Smooth muscle cell (in vitro differentiated cells): ENCODE data around the gene GRID2. TPM values are rescaled to one million over a fixed set of nuclear protein-coding genes. Genes with fewer than 3 reads are reported as not detected.
A peak's percentile ranks its signal among the peaks of the same experiment; 100 is the strongest.

ENCODE experiments used
- DNase-seq: peaks from one replicate; lab custom pipeline; 2025; ENCODE audit not compliant: unreplicated experiment; lab: John Stamatoyannopoulos, UW
- H2AFZ ChIP-seq: fragments of 200-600 bp; sonication (generic); 2 replicates; pipeline ENCODE4 v1.6.0; 2016; ENCODE audit warnings: antibody characterized with exemption, low read depth, mild to moderate bottlenecking
- H3F3A ChIP-seq: fragments of 200-600 bp; sonication (generic); 2 replicates; pipeline ENCODE4 v1.6.0; 2017; ENCODE audit warnings: antibody characterized with exemption, low read depth
- H3K27ac ChIP-seq: fragments of 200-600 bp; sonication (generic); 2 replicates; pipeline ENCODE4 v1.5.1; 2016; ENCODE audit warnings: low read depth, mild to moderate bottlenecking
- H3K27me3 ChIP-seq: fragments of 200-600 bp; sonication (generic); 2 replicates; pipeline ENCODE4 v1.6.1; 2016; ENCODE audit warnings: low read depth, mild to moderate bottlenecking
- H3K36me3 ChIP-seq: fragments of 200-600 bp; sonication (generic); 2 replicates; pipeline ENCODE4 v1.5.1; 2016; ENCODE audit warnings: low read depth
- H3K4me1 ChIP-seq: fragments of 200-600 bp; sonication (generic); 2 replicates; pipeline ENCODE4 v1.5.1; 2016; ENCODE audit warnings: low read depth
- H3K4me2 ChIP-seq: fragments of 200-600 bp; sonication (generic); 2 replicates; pipeline ENCODE4 v1.6.0; 2016; ENCODE audit warnings: mild to moderate bottlenecking
- H3K4me3 ChIP-seq: fragments of 200-600 bp; sonication (generic); 2 replicates; pipeline ENCODE4 v1.5.1; 2016; ENCODE audit warnings: mild to moderate bottlenecking
- H3K79me2 ChIP-seq: fragments of 200-600 bp; sonication (generic); 2 replicates; pipeline ENCODE4 v1.6.0; 2016; ENCODE audit warnings: low read depth, mild to moderate bottlenecking
- H3K9ac ChIP-seq: fragments of 200-600 bp; sonication (generic); 2 replicates; pipeline ENCODE4 v1.6.0; 2016; ENCODE audit warnings: low read depth
- H3K9me3 ChIP-seq: fragments of 200-600 bp; sonication (generic); replicated peaks from 2 replicates; pipeline ENCODE4 v1.5.1; 2016; ENCODE audit warnings: low read depth
- H4K20me1 ChIP-seq: fragments of 200-600 bp; sonication (generic); 2 replicates; pipeline ENCODE4 v1.6.0; 2016; ENCODE audit warnings: low read depth
- WGBS: methylation state at CpG from one replicate; pipeline ENCODE4 v1.1.7; 2016; ENCODE audit warnings: low lambda C conversion rate; 5-methylcytosine and 5-hydroxymethylcytosine counted together
- polyA plus RNA-seq: library from polyadenylated mRNA; unstranded; fragments of >200 nt; fragmentation: Nextera tagmentation; extraction: Ambion mirVana; gene quantifications from 2 replicates; pipeline ENCODE4 v1.2.1, GENCODE V29; 2016
- total RNA-seq: library from RNA; depleted of rRNA; stranded (reverse); fragments of >200 nt; gene quantifications from 2 replicates; pipeline ENCODE4 v1.2.3, GENCODE V29; 2014
- TF ChIP-seq, protein P1 (sequence below): fragments of 200-600 bp; sonication (generic); IDR thresholded peaks from 2 replicates; pipeline ENCODE4 v1.5.1; 2017; ENCODE audit warnings: borderline replicate concordance, mild to moderate bottlenecking, antibody characterized with exemption; ENCODE audit not compliant: insufficient read depth, poor library complexity, severe bottlenecking

GRID2 gene
- total and polyA plus RNA-seq, 2 experiments from 2014 or later = 1.2 TPM; not detected in 1

DNA sequence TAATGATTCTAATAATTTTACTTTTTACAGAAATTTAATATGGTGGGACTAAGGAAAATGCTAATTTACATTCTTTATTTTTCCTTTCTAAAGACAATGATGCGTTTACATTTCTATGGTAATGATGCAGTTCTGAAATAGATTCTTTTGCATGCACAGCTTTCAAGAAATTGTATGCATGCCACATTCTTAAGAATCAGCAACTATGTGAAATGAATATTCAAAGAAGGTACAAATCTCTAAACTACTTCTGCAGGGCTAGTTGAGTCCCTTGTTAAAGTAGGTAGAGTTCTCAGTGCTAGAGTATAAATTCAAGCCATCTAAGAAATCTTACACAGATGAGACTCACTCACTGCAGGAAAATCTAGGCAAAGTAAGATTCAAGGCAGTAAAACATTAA lies 24.5 kb upstream of the GRID2 start:
- Histone ChIP-seq H3K9me3 (no peaks in the 10 kb centered on the region), H3K9ac (no peak overlapping the region), H3K4me2 (no peak overlapping the region), H2AFZ (no peak overlapping the region), H4K20me1 (no peaks in the 10 kb centered on the region), H3K4me3 (no peak overlapping the region), H3K27me3 (peaks cover 43% of the 10 kb centered on the region), H3F3A (no peaks in the 10 kb centered on the region), H3K79me2 (no peaks in the 10 kb centered on the region), H3K27ac (no peak overlapping the region), H3K4me1 (no peaks in the 10 kb centered on the region), H3K36me3 (no peaks in the 10 kb centered on the region)
- WGBS = 36% methylated on average over 1 of the region's 1 CpG
- no peak for DNase-seq
- TF ChIP-seq, protein P1, sequence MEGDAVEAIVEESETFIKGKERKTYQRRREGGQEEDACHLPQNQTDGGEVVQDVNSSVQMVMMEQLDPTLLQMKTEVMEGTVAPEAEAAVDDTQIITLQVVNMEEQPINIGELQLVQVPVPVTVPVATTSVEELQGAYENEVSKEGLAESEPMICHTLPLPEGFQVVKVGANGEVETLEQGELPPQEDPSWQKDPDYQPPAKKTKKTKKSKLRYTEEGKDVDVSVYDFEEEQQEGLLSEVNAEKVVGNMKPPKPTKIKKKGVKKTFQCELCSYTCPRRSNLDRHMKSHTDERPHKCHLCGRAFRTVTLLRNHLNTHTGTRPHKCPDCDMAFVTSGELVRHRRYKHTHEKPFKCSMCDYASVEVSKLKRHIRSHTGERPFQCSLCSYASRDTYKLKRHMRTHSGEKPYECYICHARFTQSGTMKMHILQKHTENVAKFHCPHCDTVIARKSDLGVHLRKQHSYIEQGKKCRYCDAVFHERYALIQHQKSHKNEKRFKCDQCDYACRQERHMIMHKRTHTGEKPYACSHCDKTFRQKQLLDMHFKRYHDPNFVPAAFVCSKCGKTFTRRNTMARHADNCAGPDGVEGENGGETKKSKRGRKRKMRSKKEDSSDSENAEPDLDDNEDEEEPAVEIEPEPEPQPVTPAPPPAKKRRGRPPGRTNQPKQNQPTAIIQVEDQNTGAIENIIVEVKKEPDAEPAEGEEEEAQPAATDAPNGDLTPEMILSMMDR = no peak

DNA sequence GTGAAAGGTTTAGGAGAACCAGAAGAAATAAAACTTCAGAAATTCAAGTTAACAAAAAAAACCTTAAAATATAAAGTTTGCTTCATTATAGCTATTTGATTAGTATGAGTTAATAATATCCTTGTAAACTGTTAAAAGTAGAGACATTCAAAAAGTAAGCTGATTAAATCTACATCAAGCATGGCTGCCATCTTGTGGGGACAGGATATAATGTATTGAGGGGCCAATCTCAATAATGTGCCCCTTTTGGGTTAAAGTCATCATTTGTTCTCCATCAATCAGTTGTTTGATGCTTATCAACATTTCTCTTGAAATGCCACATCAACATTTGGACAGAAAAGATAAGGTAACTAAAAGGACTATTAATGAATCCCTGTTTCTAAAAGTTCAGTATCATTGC lies 4.6 kb upstream of the GRID2 start:
- Histone ChIP-seq H3K9ac (no peak overlapping the region), H4K20me1 (no peaks in the 10 kb centered on the region), H3F3A (no peaks in the 10 kb centered on the region), H3K9me3 (no peaks in the 10 kb centered on the region), H3K4me2 (no peak overlapping the region), H3K36me3 (no peaks in the 10 kb centered on the region), H3K27me3 (peaks cover 37% of the 10 kb centered on the region), H3K4me3 (no peak overlapping the region), H2AFZ (no peak overlapping the region), H3K79me2 (no peaks in the 10 kb centered on the region), H3K4me1 (peaks cover under 1% of the 10 kb centered on the region), H3K27ac (no peak overlapping the region)
- no peak for DNase-seq
- TF ChIP-seq, protein P1 = peak; percentile 42

DNA sequence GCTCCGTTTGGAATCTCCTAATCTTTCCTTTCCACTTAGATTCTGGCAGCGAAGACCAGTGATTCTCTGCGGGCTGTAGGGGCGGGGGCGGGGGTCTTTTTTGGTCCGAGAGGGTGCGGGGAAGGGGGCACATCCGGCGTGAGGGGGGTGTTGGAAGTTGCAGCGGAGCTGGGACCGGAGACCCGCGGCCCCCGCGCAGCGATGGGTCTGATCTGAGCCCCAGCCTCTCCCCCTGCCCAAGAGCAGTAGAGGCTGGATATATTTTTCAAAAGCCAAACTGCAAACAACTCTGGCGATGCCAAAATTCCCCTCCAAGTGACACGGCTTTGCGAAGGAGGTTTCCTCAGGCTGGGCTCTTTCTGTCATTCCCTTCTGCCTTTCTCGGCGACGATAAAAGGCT lies 355 bp downstream of the GRID2 start:
- no peak for DNase-seq
- no peaks in the 10 kb centered on the region for H3K9me3 ChIP-seq
- H3K27ac ChIP-seq = no peak overlapping the region
- H3K4me2 ChIP-seq = peak overlapping the region; percentile 94
- no peaks in the 10 kb centered on the region for H3K36me3 ChIP-seq
- no peaks in the 10 kb centered on the region for H4K20me1 ChIP-seq
- TF ChIP-seq, protein P1 = no peak
- under 1% methylated on average over 22 of the region's 22 CpGs for whole genome bisulfite sequencing
- H3K4me3 ChIP-seq = peak overlapping the region; percentile 55
- H3K27me3 ChIP-seq = peaks cover 70% of the 10 kb centered on the region
- no peaks in the 10 kb centered on the region for H3K79me2 ChIP-seq
- H3K9ac ChIP-seq = no peak overlapping the region
- H3F3A ChIP-seq = no peaks in the 10 kb centered on the region
- peak overlapping the region; percentile 70 for H2AFZ ChIP-seq
- H3K4me1 ChIP-seq = peaks cover 12% of the 10 kb centered on the region

DNA sequence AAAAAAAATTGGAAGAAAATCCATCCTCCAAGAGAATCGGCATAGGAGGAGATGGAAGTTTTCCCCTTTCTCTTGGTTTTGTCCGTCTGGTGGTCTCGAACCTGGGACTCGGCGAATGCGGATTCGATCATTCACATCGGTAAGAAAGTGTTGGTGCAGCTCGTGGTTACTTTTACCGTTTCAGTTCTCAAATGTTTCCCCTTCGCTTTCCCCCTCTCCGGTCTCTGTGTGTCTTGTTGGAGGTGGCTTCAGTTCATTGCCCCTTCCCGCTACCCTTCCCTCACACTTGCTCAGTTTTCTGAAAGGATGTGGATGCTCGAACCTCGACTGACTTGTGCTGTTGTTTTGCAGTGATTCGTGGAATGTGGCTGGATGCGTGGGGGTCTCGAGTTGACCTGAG lies 840 bp downstream of the GRID2 start:
- H3K79me2 ChIP-seq = no peaks in the 10 kb centered on the region
- H3K27ac ChIP-seq = no peak overlapping the region
- no peaks in the 10 kb centered on the region for H3F3A ChIP-seq
- H4K20me1 ChIP-seq = no peaks in the 10 kb centered on the region
- H3K9me3 ChIP-seq = no peaks in the 10 kb centered on the region
- peak overlapping the region; percentile 94 for H3K4me2 ChIP-seq
- TF ChIP-seq, protein P1 = no peak
- no peaks in the 10 kb centered on the region for H3K36me3 ChIP-seq
- peaks cover 12% of the 10 kb centered on the region for H3K4me1 ChIP-seq
- 2% methylated on average over 18 of the region's 18 CpGs for WGBS
- H2AFZ ChIP-seq = peak overlapping the region; percentile 88
- H3K9ac ChIP-seq = no peak overlapping the region
- peaks cover 70% of the 10 kb centered on the region for H3K27me3 ChIP-seq
- DNase-seq = no peak
- peak overlapping the region; percentile 55 for H3K4me3 ChIP-seq
